K562 (cell line): ENCODE results near the gene GALNT5. TPM values are rescaled to one million over a fixed set of nuclear protein-coding genes. Genes with fewer than 3 reads are reported as not detected.
A peak's percentile ranks its signal among the peaks of the same experiment; 100 is the strongest.

Experiments used
- CBFA2T3 ChIP-seq: fragments of 450-650 bp; IDR thresholded peaks from 2 replicates; pipeline ENCODE4 v1.6.1; 2017
- CBX3 ChIP-seq, 2 experiments: IDR thresholded peaks; 1 replicate in 1 of 2; 2 replicates in 1 of 2; pipeline ENCODE4 v1.6.1; 2012; ENCODE audit warnings: inconsistent platforms in 2 of 2, low read length in 2 of 2, borderline replicate concordance in 1 of 2, control low read depth in 1 of 2
- CEBPB ChIP-seq: fragments of 450-650 bp; IDR thresholded peaks from 2 replicates; pipeline ENCODE4 v1.6.1; 2016; ENCODE audit warnings: missing genetic modification characterization, missing compliant biosample characterization
- FOSL1 ChIP-seq: fragments of 200-800 bp; sonication (Bioruptor generic); conservative IDR thresholded peaks from 2 replicates; pipeline ENCODE4 v1.6.1; 2016; ENCODE audit warnings: missing genetic modification characterization, missing compliant biosample characterization
- KAT7 ChIP-seq: sonication (generic); formaldehyde crosslinking; IDR thresholded peaks from 2 replicates; pipeline ENCODE4 v1.8.0; 2022; ENCODE audit warnings: missing genetic modification reagents, mild to moderate bottlenecking, borderline replicate concordance
- LARP7 ChIP-seq: fragments of 450-650 bp; IDR thresholded peaks from 2 replicates; pipeline ENCODE4 v1.6.1; 2016
- LEF1 ChIP-seq: fragments of 450-650 bp; IDR thresholded peaks from 2 replicates; pipeline ENCODE4 v1.6.1; 2016; ENCODE audit warnings: mild to moderate bottlenecking
- MEF2D ChIP-seq: conservative IDR thresholded peaks from 2 replicates; pipeline ENCODE4 v1.6.1; 2016; ENCODE audit warnings: low read depth, missing genetic modification characterization, missing compliant biosample characterization
- MYBL2 ChIP-seq, 2 experiments: fragments of 450-650 bp in 1 of 2; sonication (generic) in 1 of 2; formaldehyde crosslinking in 1 of 2; IDR thresholded peaks; 2 replicates each; pipeline versions ENCODE4 v1.6.1 to v1.8.1; 2017 to 2022; ENCODE audit warnings: borderline replicate concordance in 1 of 2, inconsistent platforms in 1 of 2, low read depth in 1 of 2, mild to moderate bottlenecking in 1 of 2, missing genetic modification reagents in 1 of 2, moderate library complexity in 1 of 2
- NFIC ChIP-seq: fragments of 450-650 bp; IDR thresholded peaks from 2 replicates; pipeline ENCODE4 v1.6.1; 2017; ENCODE audit warnings: mild to moderate bottlenecking, inconsistent platforms
- TRIM28 ChIP-seq: fragments of 450-650 bp; IDR thresholded peaks from 2 replicates; pipeline ENCODE4 v1.6.1; 2017
- YY1 ChIP-seq, 3 experiments: IDR thresholded peaks; 2 replicates each; pipeline ENCODE4 v1.6.1; 2011; ENCODE audit warnings: low read length in 2 of 3, mild to moderate bottlenecking in 2 of 3, moderate library complexity in 2 of 3, borderline replicate concordance in 1 of 3, control low read depth in 1 of 3, low read depth in 1 of 3; ENCODE audit not compliant: insufficient read depth in 3 of 3, insufficient replicate concordance in 2 of 3, control insufficient read depth in 1 of 3, insufficient read length in 1 of 3; ENCODE audit errors: extremely low read depth in 1 of 3
- ZSCAN29 ChIP-seq: fragments of 450-650 bp; IDR thresholded peaks from 2 replicates; pipeline ENCODE4 v1.6.1; 2017
- polyA plus RNA-seq, 8 experiments: library from polyadenylated mRNA; depleted of rRNA in 4 of 8; stranded (reverse) in 5 of 8; unstranded in 3 of 8; fragments of >200 nt; fragmentation: Nextera tagmentation in 2 of 8; fragmentation: Illumina TruSeq in 1 of 8; extraction: Ambion mirVana in 2 of 8; extraction: Trizol in 1 of 8; gene quantifications; 2 replicates each; pipeline versions ENCODE4 v1.2.1 to v1.2.3, GENCODE V29; 2011 to 2014; ENCODE audit warnings: inconsistent platforms in 1 of 8, missing spikeins in 1 of 8
- total RNA-seq, 7 experiments: library from RNA; depleted of rRNA in 6 of 7; stranded (reverse); fragments of >200 nt in 6 of 7; fragmentation: Illumina TruSeq in 2 of 7; extraction: Trizol in 2 of 7; gene quantifications; 2 replicates each; pipeline versions ENCODE4 v1.2.1 to v1.2.3, GENCODE V29; 2011 to 2021; ENCODE audit warnings: low replicate concordance in 1 of 7
- TF ChIP-seq, protein P1 (sequence below): fragments of 450-650 bp; formaldehyde crosslinking; IDR thresholded peaks from 2 replicates; pipeline ENCODE4 v1.4.0; 2020; ENCODE audit warnings: mild to moderate bottlenecking, moderate library complexity
- TF ChIP-seq, protein P2 (sequence below), 2 experiments: fragments of 450-650 bp; conservative IDR thresholded peaks; 2 replicates each; pipeline ENCODE4 v1.6.1; 2017; ENCODE audit warnings: mild to moderate bottlenecking in 2 of 2, moderate library complexity in 2 of 2
- TF ChIP-seq, protein P3 (sequence below): fragments of 450-650 bp; IDR thresholded peaks from 2 replicates; pipeline ENCODE4 v1.6.1; 2016; ENCODE audit warnings: mild to moderate bottlenecking
- TF ChIP-seq, protein P4 (sequence below): sonication (generic); formaldehyde crosslinking; IDR thresholded peaks from 2 replicates; pipeline ENCODE4 v1.8.1; 2022; ENCODE audit warnings: missing genetic modification reagents
- TF ChIP-seq, protein P5 (sequence below), 2 experiments: IDR thresholded peaks; 2 replicates each; pipeline ENCODE4 v1.6.1; 2012; ENCODE audit warnings: improper control_type of control experiment in 2 of 2, low read depth in 2 of 2, low read length in 2 of 2, borderline replicate concordance in 1 of 2

Gene GALNT5
- total and polyA plus RNA-seq, 9 of the 15 experiments (the other 6 are each of a cell fraction or from before 2014, with no cell fraction given): 21.6 to 73.0 (median 54.7) TPM

DNA sequence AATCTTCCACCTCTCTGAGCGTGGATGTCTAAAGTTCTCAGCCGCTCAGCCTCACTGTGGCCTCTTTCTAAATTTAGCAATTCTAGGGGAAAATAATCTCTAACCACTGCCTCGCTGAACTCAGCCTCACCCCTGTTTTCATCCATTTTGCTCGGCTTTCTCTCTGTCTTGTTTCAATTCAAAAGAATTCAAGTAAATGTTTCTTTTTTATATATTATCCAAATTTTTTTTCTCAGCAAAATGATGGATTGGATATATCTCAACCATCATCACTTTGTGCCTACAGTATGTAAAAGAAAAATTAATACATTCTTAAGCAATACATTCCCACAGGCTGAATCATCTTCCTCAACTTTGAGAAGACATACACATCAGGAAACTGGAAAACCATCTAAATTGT lies 24.0 kb upstream of the GALNT5 start (continued):
- TF ChIP-seq MEF2D (tag) (peak; percentile 81), LARP7 (no peak), FOSL1 (tag) (peak; percentile 43; the same call in 1 of the 2 replicates), CEBPB (tag) (peak; percentile 46; the same call in 1 of the 2 replicates), NFIC (no peak), TRIM28 (no peak), CBFA2T3 (peak; percentile 20; the same call in 1 of the 2 replicates), LEF1 (peak; percentile 19; the same call in 1 of the 2 replicates), ZSCAN29 (no peak), YY1 (IDR thresholded peaks at IDR 0.05; ENCODE audit: borderline replicate concordance in 1 of 3, control insufficient read depth in 1 of 3, extremely low read depth in 1 of 3, insufficient read depth in 3 of 3, insufficient read length in 1 of 3, insufficient replicate concordance in 2 of 3, low read depth in 1 of 3, low read length in 2 of 3) (peak in 1 of 3 experiments; percentile 62), KAT7 (no peak), MYBL2 (IDR thresholded peaks at IDR 0.05; ENCODE audit: low read depth) (no peak), MYBL2 (CRISPR knock-in tag; IDR thresholded peaks at IDR 0.05; ENCODE audit: borderline replicate concordance) (no peak), CBX3 (IDR thresholded peaks at IDR 0.05; ENCODE audit: borderline replicate concordance in 1 of 2, low read length in 2 of 2) (peak in 1 of 2 experiments; percentile 18; a peak in 1 of 3 replicates)
- TF ChIP-seq, protein P1, sequence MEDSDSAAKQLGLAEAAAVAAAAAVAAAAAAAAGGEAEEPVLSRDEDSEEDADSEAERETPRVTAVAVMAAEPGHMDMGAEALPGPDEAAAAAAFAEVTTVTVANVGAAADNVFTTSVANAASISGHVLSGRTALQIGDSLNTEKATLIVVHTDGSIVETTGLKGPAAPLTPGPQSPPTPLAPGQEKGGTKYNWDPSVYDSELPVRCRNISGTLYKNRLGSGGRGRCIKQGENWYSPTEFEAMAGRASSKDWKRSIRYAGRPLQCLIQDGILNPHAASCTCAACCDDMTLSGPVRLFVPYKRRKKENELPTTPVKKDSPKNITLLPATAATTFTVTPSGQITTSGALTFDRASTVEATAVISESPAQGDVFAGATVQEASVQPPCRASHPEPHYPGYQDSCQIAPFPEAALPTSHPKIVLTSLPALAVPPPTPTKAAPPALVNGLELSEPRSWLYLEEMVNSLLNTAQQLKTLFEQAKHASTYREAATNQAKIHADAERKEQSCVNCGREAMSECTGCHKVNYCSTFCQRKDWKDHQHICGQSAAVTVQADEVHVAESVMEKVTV (CRISPR knock-in tag): no peak
- TF ChIP-seq, protein P2, sequence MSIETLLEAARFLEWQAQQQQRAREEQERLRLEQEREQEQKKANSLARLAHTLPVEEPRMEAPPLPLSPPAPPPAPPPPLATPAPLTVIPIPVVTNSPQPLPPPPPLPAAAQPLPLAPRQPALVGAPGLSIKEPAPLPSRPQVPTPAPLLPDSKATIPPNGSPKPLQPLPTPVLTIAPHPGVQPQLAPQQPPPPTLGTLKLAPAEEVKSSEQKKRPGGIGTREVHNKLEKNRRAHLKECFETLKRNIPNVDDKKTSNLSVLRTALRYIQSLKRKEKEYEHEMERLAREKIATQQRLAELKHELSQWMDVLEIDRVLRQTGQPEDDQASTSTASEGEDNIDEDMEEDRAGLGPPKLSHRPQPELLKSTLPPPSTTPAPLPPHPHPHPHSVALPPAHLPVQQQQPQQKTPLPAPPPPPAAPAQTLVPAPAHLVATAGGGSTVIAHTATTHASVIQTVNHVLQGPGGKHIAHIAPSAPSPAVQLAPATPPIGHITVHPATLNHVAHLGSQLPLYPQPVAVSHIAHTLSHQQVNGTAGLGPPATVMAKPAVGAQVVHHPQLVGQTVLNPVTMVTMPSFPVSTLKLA (conservative IDR thresholded peaks at IDR 0.05): 0 out of 4 replicates have a peak, but pooled peaks of 1 of the 2 experiments have one; percentile 7
- TF ChIP-seq, protein P3, sequence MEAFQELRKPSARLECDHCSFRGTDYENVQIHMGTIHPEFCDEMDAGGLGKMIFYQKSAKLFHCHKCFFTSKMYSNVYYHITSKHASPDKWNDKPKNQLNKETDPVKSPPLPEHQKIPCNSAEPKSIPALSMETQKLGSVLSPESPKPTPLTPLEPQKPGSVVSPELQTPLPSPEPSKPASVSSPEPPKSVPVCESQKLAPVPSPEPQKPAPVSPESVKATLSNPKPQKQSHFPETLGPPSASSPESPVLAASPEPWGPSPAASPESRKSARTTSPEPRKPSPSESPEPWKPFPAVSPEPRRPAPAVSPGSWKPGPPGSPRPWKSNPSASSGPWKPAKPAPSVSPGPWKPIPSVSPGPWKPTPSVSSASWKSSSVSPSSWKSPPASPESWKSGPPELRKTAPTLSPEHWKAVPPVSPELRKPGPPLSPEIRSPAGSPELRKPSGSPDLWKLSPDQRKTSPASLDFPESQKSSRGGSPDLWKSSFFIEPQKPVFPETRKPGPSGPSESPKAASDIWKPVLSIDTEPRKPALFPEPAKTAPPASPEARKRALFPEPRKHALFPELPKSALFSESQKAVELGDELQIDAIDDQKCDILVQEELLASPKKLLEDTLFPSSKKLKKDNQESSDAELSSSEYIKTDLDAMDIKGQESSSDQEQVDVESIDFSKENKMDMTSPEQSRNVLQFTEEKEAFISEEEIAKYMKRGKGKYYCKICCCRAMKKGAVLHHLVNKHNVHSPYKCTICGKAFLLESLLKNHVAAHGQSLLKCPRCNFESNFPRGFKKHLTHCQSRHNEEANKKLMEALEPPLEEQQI: 0 out of 2 replicates have a peak, but pooled peaks have one; percentile 16
- TF ChIP-seq, protein P4, sequence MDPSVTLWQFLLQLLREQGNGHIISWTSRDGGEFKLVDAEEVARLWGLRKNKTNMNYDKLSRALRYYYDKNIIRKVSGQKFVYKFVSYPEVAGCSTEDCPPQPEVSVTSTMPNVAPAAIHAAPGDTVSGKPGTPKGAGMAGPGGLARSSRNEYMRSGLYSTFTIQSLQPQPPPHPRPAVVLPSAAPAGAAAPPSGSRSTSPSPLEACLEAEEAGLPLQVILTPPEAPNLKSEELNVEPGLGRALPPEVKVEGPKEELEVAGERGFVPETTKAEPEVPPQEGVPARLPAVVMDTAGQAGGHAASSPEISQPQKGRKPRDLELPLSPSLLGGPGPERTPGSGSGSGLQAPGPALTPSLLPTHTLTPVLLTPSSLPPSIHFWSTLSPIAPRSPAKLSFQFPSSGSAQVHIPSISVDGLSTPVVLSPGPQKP (CRISPR knock-in tag): no peak
- TF ChIP-seq, protein P5, sequence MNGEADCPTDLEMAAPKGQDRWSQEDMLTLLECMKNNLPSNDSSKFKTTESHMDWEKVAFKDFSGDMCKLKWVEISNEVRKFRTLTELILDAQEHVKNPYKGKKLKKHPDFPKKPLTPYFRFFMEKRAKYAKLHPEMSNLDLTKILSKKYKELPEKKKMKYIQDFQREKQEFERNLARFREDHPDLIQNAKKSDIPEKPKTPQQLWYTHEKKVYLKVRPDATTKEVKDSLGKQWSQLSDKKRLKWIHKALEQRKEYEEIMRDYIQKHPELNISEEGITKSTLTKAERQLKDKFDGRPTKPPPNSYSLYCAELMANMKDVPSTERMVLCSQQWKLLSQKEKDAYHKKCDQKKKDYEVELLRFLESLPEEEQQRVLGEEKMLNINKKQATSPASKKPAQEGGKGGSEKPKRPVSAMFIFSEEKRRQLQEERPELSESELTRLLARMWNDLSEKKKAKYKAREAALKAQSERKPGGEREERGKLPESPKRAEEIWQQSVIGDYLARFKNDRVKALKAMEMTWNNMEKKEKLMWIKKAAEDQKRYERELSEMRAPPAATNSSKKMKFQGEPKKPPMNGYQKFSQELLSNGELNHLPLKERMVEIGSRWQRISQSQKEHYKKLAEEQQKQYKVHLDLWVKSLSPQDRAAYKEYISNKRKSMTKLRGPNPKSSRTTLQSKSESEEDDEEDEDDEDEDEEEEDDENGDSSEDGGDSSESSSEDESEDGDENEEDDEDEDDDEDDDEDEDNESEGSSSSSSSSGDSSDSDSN (IDR thresholded peaks at IDR 0.05; ENCODE audit: borderline replicate concordance in 1 of 2, low read depth in 2 of 2, low read length in 2 of 2): 0 out of 4 replicates have a peak, but pooled peaks of 1 of the 2 experiments have one; percentile 46
